SK-N-SH (cell line): ENCODE measurements around the gene MSTN. TPM values are rescaled to one million over a fixed set of nuclear protein-coding genes. Genes with fewer than 3 reads are reported as not detected.
"Not testable (repeated sequence)": the region's sequence is repeated elsewhere in the genome, so short reads cannot be mapped to it uniquely, and the experiment has no call there.

Experiments used
- CTCF ChIA-PET: fragments of 300-600, 350-600 bp; formaldehyde crosslinking; extraction: SDS; loops from one replicate; lab custom pipeline; 2021; lab: Yijun Ruan, JAX
- POLR2A ChIA-PET: fragments of 350-600 bp; sonication (Branson Sonifier 250); formaldehyde crosslinking; extraction: SDS; loops from one replicate; lab custom pipeline; 2020; ENCODE audit warnings: antibody characterized with exemption, inconsistent platforms; lab: Yijun Ruan, JAX
- DNase-seq: peaks from one replicate; pipeline ENCODE4 v3.0.0; 2012
- H2AFZ ChIP-seq: fragments of 200-600 bp; sonication (generic); 2 replicates; pipeline ENCODE4 v1.8.1; 2016; ENCODE audit warnings: antibody characterized with exemption, mild to moderate bottlenecking, low read depth
- H3F3A ChIP-seq: fragments of 200-600 bp; sonication (generic); replicated peaks from 2 replicates; pipeline ENCODE3; 2016; ENCODE audit warnings: antibody characterized with exemption, mild to moderate bottlenecking; ENCODE audit not compliant: insufficient read depth
- H3K27ac ChIP-seq, 2 experiments: fragments of 200-500 bp in 1 of 2; fragments of 200-600 bp in 1 of 2; sonication (Bioruptor generic) in 1 of 2; sonication (generic), shearing (Covaris generic) in 1 of 2; 2 replicates each; pipeline versions ENCODE4 v1.5.1 to v1.6.1; 2014 to 2016; ENCODE audit warnings: low read depth in 2 of 2, inconsistent platforms in 1 of 2, low read length in 1 of 2, mild to moderate bottlenecking in 1 of 2, mixed read lengths in 1 of 2
- H3K27me3 ChIP-seq: fragments of 200-600 bp; sonication (generic), shearing (Covaris generic); 2 replicates; pipeline ENCODE4 v1.6.1; 2016; ENCODE audit warnings: mixed run types; ENCODE audit not compliant: insufficient read depth
- H3K36me3 ChIP-seq, 2 experiments: fragments of 200-500 bp in 1 of 2; fragments of 200-600 bp in 1 of 2; sonication (Bioruptor generic) in 1 of 2; sonication (generic) in 1 of 2; replicated peaks in 1 of 2; 2 replicates each; pipeline versions ENCODE3 to v1.5.1; 2014 to 2016; ENCODE audit warnings: low read length in 1 of 2, mild to moderate bottlenecking in 1 of 2; ENCODE audit not compliant: insufficient read depth in 2 of 2, control insufficient read depth in 1 of 2
- H3K4me1 ChIP-seq, 2 experiments: fragments of 200-500 bp in 1 of 2; fragments of 200-600 bp in 1 of 2; sonication (Bioruptor generic) in 1 of 2; sonication (generic), shearing (Covaris generic) in 1 of 2; 2 replicates each; pipeline versions ENCODE4 v1.5.1 to v1.6.1; 2014 to 2016; ENCODE audit warnings: low read depth in 1 of 2, low read length in 1 of 2, mixed run types in 1 of 2; ENCODE audit not compliant: insufficient read depth in 2 of 2, control insufficient read depth in 1 of 2
- H3K4me2 ChIP-seq: fragments of 200-600 bp; sonication (generic), shearing (Covaris generic); 2 replicates; pipeline ENCODE4 v1.6.1; 2017; ENCODE audit warnings: mixed run types
- H3K4me3 ChIP-seq, 2 experiments: fragments of 200-500 bp in 1 of 2; fragments of 200-600 bp in 1 of 2; sonication (Bioruptor generic) in 1 of 2; sonication (generic), shearing (Covaris generic) in 1 of 2; 2 replicates each; pipeline versions ENCODE4 v1.5.1 to v1.8.1; 2014 to 2016; ENCODE audit warnings: low read depth in 2 of 2, inconsistent platforms in 1 of 2, low read length in 1 of 2, mild to moderate bottlenecking in 1 of 2, mixed read lengths in 1 of 2, moderate library complexity in 1 of 2
- H3K79me2 ChIP-seq: fragments of 200-600 bp; sonication (generic); 2 replicates; pipeline ENCODE4 v1.8.1; 2017; ENCODE audit warnings: mild to moderate bottlenecking; ENCODE audit not compliant: insufficient read depth
- H3K9ac ChIP-seq: fragments of 200-600 bp; sonication (generic); 2 replicates; pipeline ENCODE4 v1.6.1; 2017; ENCODE audit warnings: mixed run types
- H3K9me2 ChIP-seq: fragments of 200-600 bp; sonication (generic); 2 replicates; pipeline ENCODE4 v1.6.1; 2017; ENCODE audit warnings: mixed run types
- H3K9me3 ChIP-seq: fragments of 200-600 bp; sonication (generic); 2 replicates; pipeline ENCODE4 v1.6.1; 2017; ENCODE audit warnings: mixed run types, mild to moderate bottlenecking, moderate library complexity
- H4K20me1 ChIP-seq: fragments of 200-600 bp; sonication (generic); 2 replicates; pipeline ENCODE4 v1.6.1; 2017; ENCODE audit warnings: mild to moderate bottlenecking, mixed run types; ENCODE audit not compliant: insufficient read depth
- ELF1 ChIP-seq: IDR thresholded peaks from 2 replicates; pipeline ENCODE4 v1.4.0; 2012
- EP300 ChIP-seq, 2 experiments: IDR thresholded peaks; 2 replicates each; pipeline versions ENCODE4 v1.4.0 to v1.6.1; 2012; ENCODE audit warnings: borderline replicate concordance in 1 of 2, low read depth in 1 of 2, low read length in 1 of 2
- EZH2phosphoT487 ChIP-seq: fragments of 200-600 bp; sonication (generic); IDR thresholded peaks from 2 replicates; pipeline ENCODE4 v1.6.1; 2017; ENCODE audit warnings: low read depth, mixed run types, mild to moderate bottlenecking, antibody characterized with exemption, moderate library complexity, borderline replicate concordance
- GABPA ChIP-seq: IDR thresholded peaks from 2 replicates; pipeline ENCODE4 v1.4.0; 2012; ENCODE audit warnings: low read depth, mild to moderate bottlenecking
- IRF3 ChIP-seq: fragments of 150-350 bp; IDR thresholded peaks from 2 replicates; pipeline ENCODE4 v1.6.1; 2016; ENCODE audit warnings: mild to moderate bottlenecking, low read depth, low read length
- JUND ChIP-seq: IDR thresholded peaks from 2 replicates; pipeline ENCODE4 v1.4.0; 2012
- MXI1 ChIP-seq: IDR thresholded peaks from 2 replicates; pipeline ENCODE4 v1.6.1; 2012; ENCODE audit warnings: mild to moderate bottlenecking, low read depth, low read length, improper control_type of control experiment
- NRF1 ChIP-seq: IDR thresholded peaks from 2 replicates; pipeline ENCODE4 v1.6.1; 2012; ENCODE audit warnings: low read depth, mild to moderate bottlenecking, low read length
- POLR2AphosphoS5 ChIP-seq: IDR thresholded peaks from 2 replicates; pipeline ENCODE4 v1.6.1; 2012; ENCODE audit warnings: low read depth, low read length
- RAD21 ChIP-seq: IDR thresholded peaks from 2 replicates; pipeline ENCODE4 v1.6.1; 2012; ENCODE audit warnings: mild to moderate bottlenecking, low read length
- RCOR1 ChIP-seq: fragments of 150-350 bp; IDR thresholded peaks from 2 replicates; pipeline ENCODE4 v1.6.1; 2017; ENCODE audit warnings: antibody characterized with exemption, low read length
- RFX5 ChIP-seq: IDR thresholded peaks from 2 replicates; pipeline ENCODE4 v1.6.1; 2012; ENCODE audit warnings: mild to moderate bottlenecking, improper control_type of control experiment, low read length
- YY1 ChIP-seq: IDR thresholded peaks from 2 replicates; pipeline ENCODE4 v1.4.0; 2012; ENCODE audit warnings: low read depth, mild to moderate bottlenecking
- WGBS: methylation state at CpG from one replicate; pipeline ENCODE4 v1.1.6; 2017; ENCODE audit warnings: low lambda C conversion rate; 5-methylcytosine and 5-hydroxymethylcytosine counted together
- polyA plus RNA-seq, 3 experiments: library from polyadenylated mRNA; depleted of rRNA; stranded (reverse); fragments of >200 nt; gene quantifications; 2 replicates each; pipeline ENCODE4 v1.2.3, GENCODE V29; 2012
- TF ChIP-seq, protein P1 (sequence below): IDR thresholded peaks from 2 replicates; pipeline ENCODE4 v1.6.1; 2012; ENCODE audit warnings: mild to moderate bottlenecking, low read depth, low read length, moderate library complexity

The MSTN gene
- polyA plus RNA-seq, 1 of the 3 experiments (the other 2 are of a cell fraction): 0.05 TPM

DNA sequence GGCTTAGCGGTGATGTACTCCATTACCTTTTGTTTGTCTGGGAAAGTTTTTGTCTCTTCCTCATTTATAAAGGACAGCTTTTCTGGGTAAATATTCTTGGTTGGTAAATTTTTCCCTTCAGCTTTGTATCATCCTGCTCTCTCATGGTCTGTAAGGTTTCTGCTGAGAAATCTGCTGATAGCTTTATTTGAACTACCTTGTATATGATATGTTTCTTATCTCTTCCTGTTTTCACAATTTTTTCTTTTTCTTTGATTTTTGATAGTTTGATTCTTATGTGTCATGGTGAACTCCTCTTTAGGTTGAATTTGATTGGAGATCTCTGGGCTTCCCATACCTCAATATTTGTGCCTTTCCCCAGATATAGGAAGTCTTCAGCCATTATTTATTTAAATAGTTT, 44.7 kb downstream of the MSTN start:
- POLR2A ChIA-PET: no interaction called here
- Histone ChIP-seq H3K27ac (no peak overlapping the region), H3K27me3 (no peaks in the 10 kb centered on the region), H3K9me2 (no peaks in the 10 kb centered on the region), H3K9ac (no peak overlapping the region), H3F3A (no peaks in the 10 kb centered on the region), H4K20me1 (no peaks in the 10 kb centered on the region), H2AFZ (no peak overlapping the region), H3K79me2 (no peaks in the 10 kb centered on the region), H3K4me2 (no peak overlapping the region), H3K9me3 (peaks cover 15% of the 10 kb centered on the region; the same call in 1 of the 2 replicates), H3K4me3 (no peak overlapping the region), H3K36me3 (no peaks in the 10 kb centered on the region), H3K4me1 (no peaks in the 10 kb centered on the region)
- no peak for DNase-seq
- CTCF ChIA-PET: no interaction called here
- TF ChIP-seq RFX5: no peak
- no peak for TF ChIP-seq GABPA
- no peak for TF ChIP-seq NRF1
- no peak for TF ChIP-seq YY1
- TF ChIP-seq EZH2phosphoT487: no peak
- TF ChIP-seq RAD21: no peak
- TF ChIP-seq, protein P1, sequence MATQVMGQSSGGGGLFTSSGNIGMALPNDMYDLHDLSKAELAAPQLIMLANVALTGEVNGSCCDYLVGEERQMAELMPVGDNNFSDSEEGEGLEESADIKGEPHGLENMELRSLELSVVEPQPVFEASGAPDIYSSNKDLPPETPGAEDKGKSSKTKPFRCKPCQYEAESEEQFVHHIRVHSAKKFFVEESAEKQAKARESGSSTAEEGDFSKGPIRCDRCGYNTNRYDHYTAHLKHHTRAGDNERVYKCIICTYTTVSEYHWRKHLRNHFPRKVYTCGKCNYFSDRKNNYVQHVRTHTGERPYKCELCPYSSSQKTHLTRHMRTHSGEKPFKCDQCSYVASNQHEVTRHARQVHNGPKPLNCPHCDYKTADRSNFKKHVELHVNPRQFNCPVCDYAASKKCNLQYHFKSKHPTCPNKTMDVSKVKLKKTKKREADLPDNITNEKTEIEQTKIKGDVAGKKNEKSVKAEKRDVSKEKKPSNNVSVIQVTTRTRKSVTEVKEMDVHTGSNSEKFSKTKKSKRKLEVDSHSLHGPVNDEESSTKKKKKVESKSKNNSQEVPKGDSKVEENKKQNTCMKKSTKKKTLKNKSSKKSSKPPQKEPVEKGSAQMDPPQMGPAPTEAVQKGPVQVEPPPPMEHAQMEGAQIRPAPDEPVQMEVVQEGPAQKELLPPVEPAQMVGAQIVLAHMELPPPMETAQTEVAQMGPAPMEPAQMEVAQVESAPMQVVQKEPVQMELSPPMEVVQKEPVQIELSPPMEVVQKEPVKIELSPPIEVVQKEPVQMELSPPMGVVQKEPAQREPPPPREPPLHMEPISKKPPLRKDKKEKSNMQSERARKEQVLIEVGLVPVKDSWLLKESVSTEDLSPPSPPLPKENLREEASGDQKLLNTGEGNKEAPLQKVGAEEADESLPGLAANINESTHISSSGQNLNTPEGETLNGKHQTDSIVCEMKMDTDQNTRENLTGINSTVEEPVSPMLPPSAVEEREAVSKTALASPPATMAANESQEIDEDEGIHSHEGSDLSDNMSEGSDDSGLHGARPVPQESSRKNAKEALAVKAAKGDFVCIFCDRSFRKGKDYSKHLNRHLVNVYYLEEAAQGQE: no peak
- no peak for TF ChIP-seq IRF3
- TF ChIP-seq ELF1: no peak
- no peak for TF ChIP-seq EP300 (IDR thresholded peaks at IDR 0.05; ENCODE audit: borderline replicate concordance in 1 of 2, low read depth in 1 of 2, low read length in 1 of 2)
- TF ChIP-seq POLR2AphosphoS5: no peak
- TF ChIP-seq MXI1: no peak
- no peak for TF ChIP-seq RCOR1
- no peak for TF ChIP-seq JUND
- WGBS: 57% methylated on average over 1 of the region's 1 CpG

DNA sequence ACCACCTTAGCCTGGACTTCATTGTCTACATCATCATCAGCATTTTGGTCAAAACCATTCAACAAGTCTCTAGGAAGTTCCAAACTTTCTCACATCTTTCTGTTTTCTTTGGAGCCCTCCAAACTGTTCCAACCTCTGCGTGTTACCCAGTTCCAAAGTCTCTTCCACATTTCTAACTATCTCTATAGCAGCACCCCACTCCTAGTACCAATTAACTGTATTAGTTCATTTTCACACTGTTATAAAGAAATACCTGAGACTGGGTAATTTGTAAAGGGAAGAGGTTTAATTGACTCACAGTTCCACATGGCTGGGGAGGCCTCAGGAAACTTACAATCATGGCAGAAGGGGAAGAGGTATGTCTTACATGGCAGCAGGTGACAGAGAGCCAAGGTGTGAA, 46.6 kb downstream of the MSTN start:
- H3K4me1 ChIP-seq, CTCF ChIA-PET, H2AFZ ChIP-seq, H3K4me3 ChIP-seq, H3K79me2 ChIP-seq, H4K20me1 ChIP-seq, DNase-seq, H3K9me2 ChIP-seq, H3K4me2 ChIP-seq, H3K27me3 ChIP-seq, H3K27ac ChIP-seq, POLR2A ChIA-PET, H3K36me3 ChIP-seq, H3K9ac ChIP-seq, H3F3A ChIP-seq: not testable (repeated sequence)
- WGBS: 0% methylated on average over 1 of the region's 1 CpG
- peaks cover 19% of the 10 kb centered on the region; the same call in 1 of the 2 replicates for H3K9me3 ChIP-seq
